Neuronal stem cell (in vitro differentiated cells): ENCODE data around the gene NAB2.

Experiments used
- DNase-seq: peaks from one replicate; pipeline ENCODE4 v3.0.0-alpha.2; 2013; ENCODE audit warnings: low spot score
- H2AFZ ChIP-seq: one replicate; pipeline ENCODE4 v1.6.1; 2013; ENCODE audit warnings: mild to moderate bottlenecking, low read length, inconsistent platforms
- H2AK5ac ChIP-seq: 2 replicates; pipeline ENCODE4 v1.6.1; 2013; ENCODE audit warnings: low read depth, mild to moderate bottlenecking, inconsistent platforms, low read length, moderate library complexity, mixed read lengths
- H2BK120ac ChIP-seq: 2 replicates; pipeline ENCODE4 v1.6.1; 2013; ENCODE audit warnings: low read depth, mild to moderate bottlenecking, inconsistent platforms, low read length, moderate library complexity, mixed read lengths
- H2BK12ac ChIP-seq: one replicate; pipeline ENCODE4 v1.6.1; 2013; ENCODE audit warnings: low read length, inconsistent platforms
- H2BK15ac ChIP-seq: 2 replicates; pipeline ENCODE4 v1.6.1; 2013; ENCODE audit warnings: mild to moderate bottlenecking, low read length, inconsistent platforms, mixed read lengths
- H2BK5ac ChIP-seq: one replicate; pipeline ENCODE4 v1.6.1; 2013; ENCODE audit warnings: inconsistent platforms, mild to moderate bottlenecking, low read length, moderate library complexity
- H3K14ac ChIP-seq: one replicate; pipeline ENCODE4 v1.6.1; 2013; ENCODE audit warnings: low read length, inconsistent platforms
- H3K18ac ChIP-seq: 2 replicates; pipeline ENCODE4 v1.6.1; 2013; ENCODE audit warnings: low read length, inconsistent platforms
- H3K23ac ChIP-seq: 2 replicates; pipeline ENCODE4 v1.6.1; 2013; ENCODE audit warnings: low read depth, mild to moderate bottlenecking, mixed read lengths, low read length, inconsistent platforms; ENCODE audit not compliant: poor library complexity
- H3K27ac ChIP-seq: replicated peaks from 3 replicates; pipeline ENCODE4 v1.5.1; 2013; ENCODE audit warnings: low read length, inconsistent platforms
- H3K27me3 ChIP-seq, 3 experiments: 2 replicates each; pipeline ENCODE4 v1.6.1; 2013; ENCODE audit warnings: low read length in 3 of 3, mild to moderate bottlenecking in 2 of 3, inconsistent platforms in 1 of 3, low read depth in 1 of 3, mixed read lengths in 1 of 3, moderate library complexity in 1 of 3; ENCODE audit not compliant: control insufficient read depth in 3 of 3, insufficient read depth in 3 of 3
- H3K36me3 ChIP-seq, 2 donors: replicated peaks in 1 of 2; 2 replicates each; pipeline ENCODE4 v1.6.1; 2013; ENCODE audit warnings: low read length in 2 of 2; ENCODE audit not compliant: control insufficient read depth in 2 of 2, insufficient read depth in 2 of 2
- H3K4ac ChIP-seq: 2 replicates; pipeline ENCODE4 v1.6.1; 2013; ENCODE audit warnings: inconsistent platforms, mild to moderate bottlenecking, low read length, moderate library complexity
- H3K4me1 ChIP-seq, 2 donors: 1 replicate in 1 of 2; 2 replicates in 1 of 2; pipeline ENCODE4 v1.6.1; 2013; ENCODE audit warnings: low read length in 2 of 2, low read depth in 1 of 2; ENCODE audit not compliant: control insufficient read depth in 2 of 2, insufficient read depth in 1 of 2
- H3K4me2 ChIP-seq: one replicate; pipeline ENCODE4 v1.6.1; 2013; ENCODE audit warnings: mild to moderate bottlenecking, low read length, inconsistent platforms; ENCODE audit not compliant: insufficient read depth, poor library complexity, severe bottlenecking
- H3K4me3 ChIP-seq, 2 donors: 2 replicates each; pipeline ENCODE4 v1.5.1; 2013; ENCODE audit warnings: low read length in 2 of 2, mild to moderate bottlenecking in 2 of 2, inconsistent platforms in 1 of 2, moderate library complexity in 1 of 2
- H3K79me1 ChIP-seq: one replicate; pipeline ENCODE4 v1.6.1; 2013; ENCODE audit warnings: low read depth, mild to moderate bottlenecking, inconsistent platforms, low read length, moderate library complexity
- H3K9ac ChIP-seq: one replicate; pipeline ENCODE4 v1.6.1; 2013; ENCODE audit warnings: mild to moderate bottlenecking, low read depth, low read length, inconsistent platforms; ENCODE audit not compliant: poor library complexity
- H3K9me3 ChIP-seq, 2 donors: replicated peaks in 1 of 2; 2 replicates each; pipeline versions ENCODE3 to v1.6.1; 2013; ENCODE audit warnings: low read length in 2 of 2, mild to moderate bottlenecking in 2 of 2, inconsistent platforms in 1 of 2, low read depth in 1 of 2, mixed read lengths in 1 of 2, moderate library complexity in 1 of 2; ENCODE audit not compliant: control insufficient read depth in 2 of 2, insufficient read depth in 1 of 2
- H4K8ac ChIP-seq: one replicate; pipeline ENCODE4 v1.6.1; 2013; ENCODE audit warnings: low read depth, mild to moderate bottlenecking, inconsistent platforms, low read length, moderate library complexity
- H4K91ac ChIP-seq: one replicate; pipeline ENCODE4 v1.6.1; 2013; ENCODE audit warnings: low read length, low read depth, mild to moderate bottlenecking, inconsistent platforms; ENCODE audit not compliant: poor library complexity
- WGBS, 2 donors: extraction: QIAGEN DNeasy Blood & Tissue Kit; methylation state at CpG; one replicate each; pipeline ENCODE4 v1.1.7; 2013; ENCODE audit warnings: missing lambda C conversion rate in 2 of 2, mixed read lengths in 1 of 2; ENCODE audit not compliant: insufficient read length in 2 of 2, insufficient replicate concordance in 1 of 2; ENCODE audit errors: extremely low coverage in 2 of 2; 5-methylcytosine and 5-hydroxymethylcytosine counted together

The NAB2 gene

GRCh38 chr12:57134949-57135348 lies 46.0 kb downstream of the NAB2 start:
- H3K4ac ChIP-seq = no peak overlapping the region
- no peak overlapping the region for H2AK5ac ChIP-seq
- no peak overlapping the region for H3K9ac ChIP-seq
- no peak overlapping the region for H3K4me2 ChIP-seq
- H3K9me3 ChIP-seq = no peaks in the 10 kb centered on the region
- peaks cover 12 to 30% of the 10 kb centered on the region in 2 donors for H3K36me3 ChIP-seq
- H2BK5ac ChIP-seq = no peak overlapping the region
- H4K8ac ChIP-seq = no peak overlapping the region
- no peak overlapping the region for H3K23ac ChIP-seq
- H3K79me1 ChIP-seq = peaks cover 9% of the 10 kb centered on the region
- DNase-seq = no peak
- no peak overlapping the region for H3K14ac ChIP-seq
- H3K4me1 ChIP-seq = peaks cover 37 to 58% of the 10 kb centered on the region in 2 donors
- H3K4me3 ChIP-seq = no peak overlapping the region
- H3K27ac ChIP-seq = peak overlapping the region; percentile 46
- no peak overlapping the region for H4K91ac ChIP-seq
- H3K27me3 ChIP-seq = no peaks in the 10 kb centered on the region
- H2BK12ac ChIP-seq = no peak overlapping the region
- H2BK15ac ChIP-seq = no peak overlapping the region
- whole genome bisulfite sequencing, 2 donors = no CpG with 5 or more reads among the region's 9 CpGs
- H2BK120ac ChIP-seq = no peak overlapping the region
- H2AFZ ChIP-seq = no peak overlapping the region
- H3K18ac ChIP-seq = no peak overlapping the region

DNA sequence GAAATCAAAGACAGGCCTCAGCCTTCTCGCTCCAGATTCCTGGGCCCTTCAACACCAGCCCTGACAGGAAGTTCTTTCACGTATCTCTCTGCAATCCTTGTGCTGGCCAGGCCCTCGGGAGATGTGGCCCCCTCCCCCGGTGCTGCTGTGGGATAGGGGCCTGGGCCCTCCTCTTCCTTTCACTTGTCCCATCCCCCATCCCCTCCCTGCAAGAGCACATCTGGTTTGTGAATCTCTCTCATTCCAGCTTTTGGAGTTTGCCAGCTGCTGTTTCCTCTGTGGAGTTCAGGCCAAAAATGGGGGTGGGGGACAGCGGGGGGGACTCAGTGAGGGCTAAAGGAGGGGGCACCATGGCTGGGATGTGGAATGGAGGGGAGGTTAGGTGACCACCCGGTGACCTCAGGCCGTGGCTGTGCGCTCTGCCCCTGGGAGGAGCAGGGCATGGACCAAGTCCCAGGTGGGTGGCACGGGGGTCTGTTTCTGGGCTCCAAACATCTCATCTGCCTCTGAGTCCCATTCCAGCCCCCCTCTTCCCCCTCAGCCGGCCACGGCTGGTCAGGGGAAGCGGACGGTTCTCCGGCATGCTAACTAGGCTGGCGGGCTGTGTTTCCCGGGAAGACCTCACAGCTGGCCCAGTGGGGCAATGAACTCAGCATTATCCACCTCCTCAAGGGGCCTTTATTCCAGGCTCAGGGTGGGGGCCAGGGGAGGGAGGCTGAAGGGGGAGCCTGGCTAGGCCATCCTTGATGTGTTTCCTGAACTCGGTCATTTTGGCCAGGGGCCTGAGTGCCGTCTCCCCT lies 46.8 kb downstream of the NAB2 start:
- H3K23ac ChIP-seq = no peak overlapping the region
- no peak overlapping the region for H4K8ac ChIP-seq
- peaks cover 12 to 36% of the 10 kb centered on the region in 2 donors for H3K36me3 ChIP-seq
- no peak overlapping the region for H2BK5ac ChIP-seq
- no peaks in the 10 kb centered on the region for H3K27me3 ChIP-seq
- peak overlapping the region in 1 of 2 donors; percentile 37 for H3K4me3 ChIP-seq
- H3K79me1 ChIP-seq = peaks cover 9% of the 10 kb centered on the region
- no peak overlapping the region for H3K4ac ChIP-seq
- H3K4me1 ChIP-seq = peaks cover 34 to 54% of the 10 kb centered on the region in 2 donors
- H2AK5ac ChIP-seq = no peak overlapping the region
- DNase-seq = no peak
- H3K18ac ChIP-seq = peak overlapping the region; percentile 68
- H3K27ac ChIP-seq = no peak overlapping the region
- no peak overlapping the region for H2BK15ac ChIP-seq
- H2AFZ ChIP-seq = peak overlapping the region; percentile 71
- H4K91ac ChIP-seq = no peak overlapping the region
- no peaks in the 10 kb centered on the region for H3K9me3 ChIP-seq
- H3K9ac ChIP-seq = no peak overlapping the region
- no CpG with 5 or more reads among the region's 18 CpGs for WGBS, 2 donors
- H3K14ac ChIP-seq = no peak overlapping the region
- H3K4me2 ChIP-seq = peak overlapping the region; percentile 34
- H2BK12ac ChIP-seq = no peak overlapping the region
- H2BK120ac ChIP-seq = no peak overlapping the region

DNA sequence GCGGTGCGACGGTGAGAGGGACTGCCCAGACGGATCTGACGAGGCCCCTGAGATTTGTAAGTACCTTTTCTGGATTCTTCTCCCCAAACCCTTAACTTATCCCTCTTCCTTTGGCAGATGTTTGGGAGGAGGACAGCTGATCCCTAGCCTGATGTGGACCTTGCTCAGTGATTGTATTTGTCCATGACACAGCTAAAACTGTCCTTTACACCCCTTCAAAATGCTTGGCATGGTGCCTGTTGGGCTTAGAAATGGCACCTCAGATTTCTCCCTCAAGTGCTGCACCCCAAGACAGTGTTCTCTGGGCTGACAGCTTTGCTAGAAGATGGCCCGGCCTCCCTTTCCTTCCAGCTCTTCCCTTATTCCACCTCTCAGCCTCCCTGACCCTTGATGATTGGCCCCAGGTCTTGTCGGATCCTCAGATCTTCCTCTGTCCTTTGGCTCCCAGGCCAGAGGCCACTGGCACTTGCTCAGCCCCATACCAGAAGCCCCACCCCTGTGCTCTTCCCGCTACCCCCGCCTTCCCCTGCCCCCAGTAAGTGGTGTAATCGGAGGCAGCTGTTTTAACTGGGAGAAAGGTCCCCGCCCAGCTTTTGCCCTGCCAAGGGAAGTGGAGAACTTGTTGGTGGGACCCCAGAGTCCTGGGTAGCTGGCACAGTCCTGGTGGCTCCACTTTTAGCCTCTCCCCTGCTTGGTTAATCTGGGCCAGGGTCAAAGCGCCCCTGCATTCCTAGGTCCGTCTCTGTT lies 49.8 kb downstream of the NAB2 start:
- Histone ChIP-seq H2BK15ac (no peak overlapping the region), H3K23ac (no peak overlapping the region), H2AK5ac (no peak overlapping the region), H4K8ac (no peak overlapping the region), H3K18ac (no peak overlapping the region), H2BK120ac (no peak overlapping the region), H2BK5ac (no peak overlapping the region), H3K4ac (no peak overlapping the region), H3K9ac (no peak overlapping the region), H3K27me3 (no peaks in the 10 kb centered on the region), H3K36me3 (peaks cover 26 to 56% of the 10 kb centered on the region in 2 donors), H2AFZ (no peak overlapping the region), H3K27ac (no peak overlapping the region), H3K4me2 (no peak overlapping the region), H4K91ac (no peak overlapping the region), H3K14ac (no peak overlapping the region), H3K4me1 (peaks cover 16 to 29% of the 10 kb centered on the region in 2 donors), H3K79me1 (peaks cover 11% of the 10 kb centered on the region), H2BK12ac (no peak overlapping the region), H3K4me3 (no peak overlapping the region), H3K9me3 (no peaks in the 10 kb centered on the region)
- no peak for DNase-seq
- WGBS, 2 donors = no CpG with 5 or more reads among the region's 13 CpGs
